ENCODE results near the gene ACAP1. TPM values are rescaled to one million over a fixed set of nuclear protein-coding genes. Genes with fewer than 3 reads are reported as not detected.
"Not testable (repeated sequence)": the region's sequence is repeated elsewhere in the genome, so short reads cannot be mapped to it uniquely, and the experiment has no call there.

Gene ACAP1
- total RNA-seq, 1 experiment from 2014 or later: 17.8 TPM

GRCh38 chr17:7351665-7352502 lies 15.6 kb downstream of the ACAP1 start, which contains the start of gene KCTD11:
Gene KCTD11, plus strand, starts transcription at chr17:7352162.
- Histone ChIP-seq H3K27me3 (ENCODE audit: control insufficient read depth, insufficient read depth, low read length) (peaks cover 5% of the 10 kb centered on the region; the same call in 1 of the 2 replicates), H3K36me3 (replicated peaks; ENCODE audit: control insufficient read depth, insufficient read depth, low read length) (no peaks in the 10 kb centered on the region), H3K4me3 (ENCODE audit: insufficient read depth, low read depth, low read length) (peak within 1 kb of the TSS; percentile 76)
- DNase-seq: peak; percentile 99

GRCh38 chr17:7352503-7352889 lies 16.2 kb downstream of the ACAP1 start:
- DNase-seq: no peak
- Histone ChIP-seq H3K4me3 (ENCODE audit: insufficient read depth, low read depth, low read length) (peak overlapping the region; percentile 76), H3K27me3 (ENCODE audit: control insufficient read depth, insufficient read depth, low read length) (peaks cover 5% of the 10 kb centered on the region; the same call in 1 of the 2 replicates), H3K36me3 (replicated peaks; ENCODE audit: control insufficient read depth, insufficient read depth, low read length) (no peaks in the 10 kb centered on the region)

GRCh38 chr17:7352910-7353635 lies 16.7 kb downstream of the ACAP1 start:
- Histone ChIP-seq H3K4me3 (ENCODE audit: insufficient read depth, low read depth, low read length) (no peak overlapping the region), H3K27me3 (ENCODE audit: control insufficient read depth, insufficient read depth, low read length) (peaks cover 5% of the 10 kb centered on the region; the same call in 1 of the 2 replicates), H3K36me3 (replicated peaks; ENCODE audit: control insufficient read depth, insufficient read depth, low read length) (no peaks in the 10 kb centered on the region)
- DNase-seq: peak; percentile 55

GRCh38 chr17:7354262-7354843 lies 18.0 kb downstream of the ACAP1 start:
- DNase-seq: peak; percentile 46
- Histone ChIP-seq H3K4me3 (ENCODE audit: insufficient read depth, low read depth, low read length) (no peak overlapping the region), H3K27me3 (ENCODE audit: control insufficient read depth, insufficient read depth, low read length) (peaks cover 5% of the 10 kb centered on the region; the same call in 1 of the 2 replicates), H3K36me3 (replicated peaks; ENCODE audit: control insufficient read depth, insufficient read depth, low read length) (no peaks in the 10 kb centered on the region)

GRCh38 chr17:7355053-7355452 lies 18.7 kb downstream of the ACAP1 start, which contains the start of gene TMEM95:
Gene TMEM95, plus strand, starts transcription at chr17:7355156. Its CDS starts 49 bp downstream, at chr17:7355205.
- Histone ChIP-seq H3K4me3 (ENCODE audit: insufficient read depth, low read depth, low read length) (no peak within 1 kb of the TSS), H3K36me3 (replicated peaks; ENCODE audit: control insufficient read depth, insufficient read depth, low read length) (no peaks in the 10 kb centered on the region), H3K27me3 (ENCODE audit: control insufficient read depth, insufficient read depth, low read length) (peaks cover 5% of the 10 kb centered on the region; the same call in 1 of the 2 replicates)
- DNase-seq: peak; percentile 44

GRCh38 chr17:7355573-7355972 lies 19.2 kb downstream of the ACAP1 start:
- H3K27me3 ChIP-seq (ENCODE audit: control insufficient read depth, insufficient read depth, low read length): peaks cover 5% of the 10 kb centered on the region; the same call in 1 of the 2 replicates
- no peak for DNase-seq
- H3K36me3 ChIP-seq (replicated peaks; ENCODE audit: control insufficient read depth, insufficient read depth, low read length): no peaks in the 10 kb centered on the region
- no peak overlapping the region for H3K4me3 ChIP-seq (ENCODE audit: insufficient read depth, low read depth, low read length)

- Histone ChIP-seq H3K4me3 (ENCODE audit: insufficient read depth, low read depth, low read length) (peak overlapping the region; percentile 9; the same call in 1 of the 2 replicates), H3K27me3 (ENCODE audit: control insufficient read depth, insufficient read depth, low read length) (peaks cover 2% of the 10 kb centered on the region; the same call in 1 of the 2 replicates), H3K36me3 (replicated peaks; ENCODE audit: control insufficient read depth, insufficient read depth, low read length) (no peaks in the 10 kb centered on the region)
- peak; percentile 97 for DNase-seq
These were observed 19.8 kb downstream of the ACAP1 start for GRCh38 chr17:7356072-7356549.

- no peak overlapping the region for H3K4me3 ChIP-seq (ENCODE audit: insufficient read depth, low read depth, low read length)
- DNase-seq: peak; percentile 36
- H3K36me3 ChIP-seq (replicated peaks; ENCODE audit: control insufficient read depth, insufficient read depth, low read length): no peaks in the 10 kb centered on the region
- H3K27me3 ChIP-seq (ENCODE audit: control insufficient read depth, insufficient read depth, low read length): no peaks in the 10 kb centered on the region; the same call in 1 of the 2 replicates
These were observed 20.4 kb downstream of the ACAP1 start for GRCh38 chr17:7356756-7357155.

- no peaks in the 10 kb centered on the region; the same call in 1 of the 2 replicates for H3K27me3 ChIP-seq (ENCODE audit: control insufficient read depth, insufficient read depth, low read length)
- no peak for DNase-seq
- H3K36me3 ChIP-seq (replicated peaks; ENCODE audit: control insufficient read depth, insufficient read depth, low read length): no peaks in the 10 kb centered on the region
- no peak overlapping the region for H3K4me3 ChIP-seq (ENCODE audit: insufficient read depth, low read depth, low read length)
These were observed 21.1 kb downstream of the ACAP1 start for GRCh38 chr17:7357381-7357780.

GRCh38 chr17:7361906-7362305 lies 25.6 kb downstream of the ACAP1 start:
- H3K27me3 ChIP-seq (ENCODE audit: control insufficient read depth, insufficient read depth, low read length): no peaks in the 10 kb centered on the region
- H3K36me3 ChIP-seq (replicated peaks; ENCODE audit: control insufficient read depth, insufficient read depth, low read length): no peaks in the 10 kb centered on the region
- no peak overlapping the region for H3K4me3 ChIP-seq (ENCODE audit: insufficient read depth, low read depth, low read length)
- DNase-seq: no peak

- no peak for DNase-seq
- Histone ChIP-seq H3K36me3 (replicated peaks; ENCODE audit: control insufficient read depth, insufficient read depth, low read length) (no peaks in the 10 kb centered on the region), H3K4me3 (ENCODE audit: insufficient read depth, low read depth, low read length) (no peak overlapping the region), H3K27me3 (ENCODE audit: control insufficient read depth, insufficient read depth, low read length) (no peaks in the 10 kb centered on the region)
These were observed 27.0 kb downstream of the ACAP1 start for GRCh38 chr17:7363311-7363710.

GRCh38 chr17:7365963-7366362 lies 29.6 kb downstream of the ACAP1 start:
- DNase-seq: peak; percentile 13
- H3K4me3 ChIP-seq (ENCODE audit: insufficient read depth, low read depth, low read length); H3K36me3 ChIP-seq (replicated peaks; ENCODE audit: control insufficient read depth, insufficient read depth, low read length); H3K27me3 ChIP-seq (ENCODE audit: control insufficient read depth, insufficient read depth, low read length): not testable (repeated sequence)

GRCh38 chr17:7367083-7367482 lies 30.8 kb downstream of the ACAP1 start:
- no peak overlapping the region for H3K4me3 ChIP-seq (ENCODE audit: insufficient read depth, low read depth, low read length)
- no peaks in the 10 kb centered on the region; the same call in 1 of the 2 replicates for H3K27me3 ChIP-seq (ENCODE audit: control insufficient read depth, insufficient read depth, low read length)
- DNase-seq: no peak
- no peaks in the 10 kb centered on the region for H3K36me3 ChIP-seq (replicated peaks; ENCODE audit: control insufficient read depth, insufficient read depth, low read length)

- Histone ChIP-seq H3K27me3 (ENCODE audit: control insufficient read depth, insufficient read depth, low read length) (no peaks in the 10 kb centered on the region; the same call in 1 of the 2 replicates), H3K36me3 (replicated peaks; ENCODE audit: control insufficient read depth, insufficient read depth, low read length) (no peaks in the 10 kb centered on the region), H3K4me3 (ENCODE audit: insufficient read depth, low read depth, low read length) (no peak overlapping the region)
- no peak for DNase-seq
These were observed 31.7 kb downstream of the ACAP1 start for GRCh38 chr17:7367918-7368598.
